ENCODE results near the gene BRD4. TPM values are rescaled to one million over a fixed set of nuclear protein-coding genes. Genes with fewer than 3 reads are reported as not detected.

BRD4 gene
- total and polyA plus RNA-seq, 10 of the 15 experiments (the other 5 are each of a cell fraction or from before 2014, with no cell fraction given), result 5.3 to 84.4 (median 11.8) TPM

DNA sequence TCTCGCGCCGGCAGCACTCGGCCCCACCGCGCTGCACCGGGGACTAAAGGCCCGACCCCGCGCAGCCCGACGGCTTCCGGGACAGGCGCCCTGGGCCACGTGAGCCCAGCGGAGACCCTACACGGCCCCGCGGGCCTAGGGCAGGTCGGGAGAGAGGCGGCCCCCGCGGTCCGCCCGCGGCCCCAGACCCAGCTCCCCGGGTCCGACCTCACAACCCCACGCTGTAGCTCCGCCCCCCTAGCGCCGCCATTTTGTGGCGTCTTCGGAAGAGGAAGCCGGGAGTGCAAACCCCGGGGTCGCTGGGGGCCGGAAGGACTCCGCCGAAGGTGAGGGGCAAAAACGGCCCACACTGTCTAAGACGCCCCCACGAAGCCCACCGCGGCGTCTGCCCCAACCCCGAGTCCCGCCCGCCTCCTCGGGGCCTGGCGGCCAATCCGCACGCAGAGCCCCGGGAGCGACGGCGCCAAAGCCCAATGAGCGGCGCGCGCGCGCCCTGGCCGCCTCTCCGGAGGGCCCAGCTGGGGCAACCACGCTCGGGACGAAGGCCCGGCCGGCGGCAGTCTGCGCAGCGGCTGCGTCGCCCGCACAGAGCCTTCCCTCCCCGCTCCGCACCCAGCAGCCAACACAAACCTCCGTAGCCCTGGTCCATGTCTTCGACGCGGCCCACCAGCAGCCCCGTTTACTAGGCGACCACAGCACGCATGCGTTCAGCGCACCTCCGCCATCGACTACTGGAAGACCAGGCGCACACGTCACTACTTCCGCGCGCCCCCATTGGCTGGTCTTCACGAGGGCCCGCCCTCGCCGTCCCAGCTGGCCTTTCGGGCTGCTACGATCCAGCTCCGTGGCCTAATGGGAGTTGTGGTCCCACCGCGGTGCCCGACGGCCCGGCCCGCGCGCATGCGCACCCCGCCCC, 47.0 kb upstream of the BRD4 start, which contains the start of gene AKAP8 (continued):
- TF ChIP-seq E4F1 (IDR thresholded peaks at IDR 0.05; ENCODE audit: borderline replicate concordance, partially characterized antibody) (no peak), BHLHE40 (IDR thresholded peaks at IDR 0.05; ENCODE audit: borderline replicate concordance in 1 of 2, low read depth in 2 of 2, low read length in 1 of 2) (peak in 1 of 2 experiments; percentile 19; a peak in 2 of 4 replicates), POLR2AphosphoS2 (IDR thresholded peaks at IDR 0.05; ENCODE audit: low read depth, low read length) (peak; percentile 96), CBFB (IDR thresholded peaks at IDR 0.05; ENCODE audit: low read depth) (peak; percentile 64), SMAD5 (IDR thresholded peaks at IDR 0.05; ENCODE audit: low read depth) (0 out of 2 replicates have a peak, but pooled peaks have one; percentile 26), MTA2 (IDR thresholded peaks at IDR 0.05; ENCODE audit: low read depth) (no peak), PAX8 (IDR thresholded peaks at IDR 0.05) (no peak), NFIC (IDR thresholded peaks at IDR 0.05; ENCODE audit: low read depth, low read length) (no peak), IKZF2 (IDR thresholded peaks at IDR 0.05) (no peak), SIN3A (IDR thresholded peaks at IDR 0.05; ENCODE audit: low read depth, low read length) (peak; percentile 45; the same call in 1 of the 2 replicates), EED (IDR thresholded peaks at IDR 0.05; ENCODE audit: low read depth) (no peak)
- TF ChIP-seq, protein P1, sequence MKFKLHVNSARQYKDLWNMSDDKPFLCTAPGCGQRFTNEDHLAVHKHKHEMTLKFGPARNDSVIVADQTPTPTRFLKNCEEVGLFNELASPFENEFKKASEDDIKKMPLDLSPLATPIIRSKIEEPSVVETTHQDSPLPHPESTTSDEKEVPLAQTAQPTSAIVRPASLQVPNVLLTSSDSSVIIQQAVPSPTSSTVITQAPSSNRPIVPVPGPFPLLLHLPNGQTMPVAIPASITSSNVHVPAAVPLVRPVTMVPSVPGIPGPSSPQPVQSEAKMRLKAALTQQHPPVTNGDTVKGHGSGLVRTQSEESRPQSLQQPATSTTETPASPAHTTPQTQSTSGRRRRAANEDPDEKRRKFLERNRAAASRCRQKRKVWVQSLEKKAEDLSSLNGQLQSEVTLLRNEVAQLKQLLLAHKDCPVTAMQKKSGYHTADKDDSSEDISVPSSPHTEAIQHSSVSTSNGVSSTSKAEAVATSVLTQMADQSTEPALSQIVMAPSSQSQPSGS (IDR thresholded peaks at IDR 0.05; ENCODE audit: low read length), result no peak
- TF ChIP-seq, protein P2, sequence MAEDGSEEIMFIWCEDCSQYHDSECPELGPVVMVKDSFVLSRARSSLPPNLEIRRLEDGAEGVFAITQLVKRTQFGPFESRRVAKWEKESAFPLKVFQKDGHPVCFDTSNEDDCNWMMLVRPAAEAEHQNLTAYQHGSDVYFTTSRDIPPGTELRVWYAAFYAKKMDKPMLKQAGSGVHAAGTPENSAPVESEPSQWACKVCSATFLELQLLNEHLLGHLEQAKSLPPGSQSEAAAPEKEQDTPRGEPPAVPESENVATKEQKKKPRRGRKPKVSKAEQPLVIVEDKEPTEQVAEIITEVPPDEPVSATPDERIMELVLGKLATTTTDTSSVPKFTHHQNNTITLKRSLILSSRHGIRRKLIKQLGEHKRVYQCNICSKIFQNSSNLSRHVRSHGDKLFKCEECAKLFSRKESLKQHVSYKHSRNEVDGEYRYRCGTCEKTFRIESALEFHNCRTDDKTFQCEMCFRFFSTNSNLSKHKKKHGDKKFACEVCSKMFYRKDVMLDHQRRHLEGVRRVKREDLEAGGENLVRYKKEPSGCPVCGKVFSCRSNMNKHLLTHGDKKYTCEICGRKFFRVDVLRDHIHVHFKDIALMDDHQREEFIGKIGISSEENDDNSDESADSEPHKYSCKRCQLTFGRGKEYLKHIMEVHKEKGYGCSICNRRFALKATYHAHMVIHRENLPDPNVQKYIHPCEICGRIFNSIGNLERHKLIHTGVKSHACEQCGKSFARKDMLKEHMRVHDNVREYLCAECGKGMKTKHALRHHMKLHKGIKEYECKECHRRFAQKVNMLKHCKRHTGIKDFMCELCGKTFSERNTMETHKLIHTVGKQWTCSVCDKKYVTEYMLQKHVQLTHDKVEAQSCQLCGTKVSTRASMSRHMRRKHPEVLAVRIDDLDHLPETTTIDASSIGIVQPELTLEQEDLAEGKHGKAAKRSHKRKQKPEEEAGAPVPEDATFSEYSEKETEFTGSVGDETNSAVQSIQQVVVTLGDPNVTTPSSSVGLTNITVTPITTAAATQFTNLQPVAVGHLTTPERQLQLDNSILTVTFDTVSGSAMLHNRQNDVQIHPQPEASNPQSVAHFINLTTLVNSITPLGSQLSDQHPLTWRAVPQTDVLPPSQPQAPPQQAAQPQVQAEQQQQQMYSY (CRISPR knock-in tag; IDR thresholded peaks at IDR 0.05), result no peak
- TF ChIP-seq, protein P3, sequence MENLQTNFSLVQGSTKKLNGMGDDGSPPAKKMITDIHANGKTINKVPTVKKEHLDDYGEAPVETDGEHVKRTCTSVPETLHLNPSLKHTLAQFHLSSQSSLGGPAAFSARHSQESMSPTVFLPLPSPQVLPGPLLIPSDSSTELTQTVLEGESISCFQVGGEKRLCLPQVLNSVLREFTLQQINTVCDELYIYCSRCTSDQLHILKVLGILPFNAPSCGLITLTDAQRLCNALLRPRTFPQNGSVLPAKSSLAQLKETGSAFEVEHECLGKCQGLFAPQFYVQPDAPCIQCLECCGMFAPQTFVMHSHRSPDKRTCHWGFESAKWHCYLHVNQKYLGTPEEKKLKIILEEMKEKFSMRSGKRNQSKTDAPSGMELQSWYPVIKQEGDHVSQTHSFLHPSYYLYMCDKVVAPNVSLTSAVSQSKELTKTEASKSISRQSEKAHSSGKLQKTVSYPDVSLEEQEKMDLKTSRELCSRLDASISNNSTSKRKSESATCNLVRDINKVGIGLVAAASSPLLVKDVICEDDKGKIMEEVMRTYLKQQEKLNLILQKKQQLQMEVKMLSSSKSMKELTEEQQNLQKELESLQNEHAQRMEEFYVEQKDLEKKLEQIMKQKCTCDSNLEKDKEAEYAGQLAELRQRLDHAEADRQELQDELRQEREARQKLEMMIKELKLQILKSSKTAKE (IDR thresholded peaks at IDR 0.05; ENCODE audit: low read depth, poor library complexity, severe bottlenecking), result no peak
- TF ChIP-seq, protein P4, sequence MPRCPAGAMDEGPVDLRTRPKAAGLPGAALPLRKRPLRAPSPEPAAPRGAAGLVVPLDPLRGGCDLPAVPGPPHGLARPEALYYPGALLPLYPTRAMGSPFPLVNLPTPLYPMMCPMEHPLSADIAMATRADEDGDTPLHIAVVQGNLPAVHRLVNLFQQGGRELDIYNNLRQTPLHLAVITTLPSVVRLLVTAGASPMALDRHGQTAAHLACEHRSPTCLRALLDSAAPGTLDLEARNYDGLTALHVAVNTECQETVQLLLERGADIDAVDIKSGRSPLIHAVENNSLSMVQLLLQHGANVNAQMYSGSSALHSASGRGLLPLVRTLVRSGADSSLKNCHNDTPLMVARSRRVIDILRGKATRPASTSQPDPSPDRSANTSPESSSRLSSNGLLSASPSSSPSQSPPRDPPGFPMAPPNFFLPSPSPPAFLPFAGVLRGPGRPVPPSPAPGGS (IDR thresholded peaks at IDR 0.05; ENCODE audit: borderline replicate concordance, insufficient read depth, low read depth, low read length, poor library complexity, severe bottlenecking), result peak; percentile 93
